Measurements from ENCODE around the gene ISCA2.
"Not testable (repeated sequence)": the region's sequence is repeated elsewhere in the genome, so short reads cannot be mapped to it uniquely, and the experiment has no call there.

Gene ISCA2

GRCh38 chr14:74493343-74494261 lies at the start of gene ISCA2:
Gene ISCA2, plus strand, starts transcription at chr14:74493765. Its CDS starts 10 bp downstream, at chr14:74493775.
- ChIA-PET CTCF (interaction anchor here (0.6 to 1.0 kb wide), 4 partner anchors 9 to 204 kb away, joined by 3 to 4 read pairs (median 3); no protein-coding TSS in a partner anchor), POLR2A (ENCODE audit: low non-redundant PET) (interaction anchor here (1.8 kb wide), 1 partner anchor 73 kb away, joined by 5 read pairs; no protein-coding TSS in a partner anchor)

GRCh38 chr14:74444866-74445265 lies 48.7 kb upstream of the ISCA2 start:
- CTCF ChIA-PET = no interaction called here
- POLR2A ChIA-PET (ENCODE audit: low non-redundant PET) = no interaction called here
- TF ChIP-seq CTCF (conservative IDR thresholded peaks at IDR 0.05; ENCODE audit: low read depth) = no peak
- DNase-seq (ENCODE audit: low spot score) = no peak
- H3K27ac ChIP-seq = no peak overlapping the region

More at GRCh38 chr14:74493343-74494261, at the start of gene ISCA2:
- TF ChIP-seq CTCF (conservative IDR thresholded peaks at IDR 0.05; ENCODE audit: low read depth) = no peak
- DNase-seq (ENCODE audit: low spot score) = peak; percentile 99
- H3K27ac ChIP-seq = peak within 1 kb of the TSS; percentile 89

GRCh38 chr14:74454397-74454796 lies 39.2 kb upstream of the ISCA2 start:
- POLR2A ChIA-PET (ENCODE audit: low non-redundant PET); DNase-seq (ENCODE audit: low spot score); H3K27ac ChIP-seq: not testable (repeated sequence)
- CTCF ChIA-PET = interaction anchor here (0.6 kb wide), 2 partner anchors 130 to 198 kb away, joined by 3 to 4 read pairs; no protein-coding TSS in a partner anchor

- no peak overlapping the region for H3K27ac ChIP-seq
- DNase-seq (ENCODE audit: low spot score) = no peak
- ChIA-PET POLR2A (ENCODE audit: low non-redundant PET) (interaction anchor here (0.5 kb wide), 1 partner anchor 188 kb away, joined by 3 read pairs; no protein-coding TSS in a partner anchor), CTCF (interaction anchor here (0.7 kb wide), 1 partner anchor 8 kb away, joined by 3 read pairs; no protein-coding TSS in a partner anchor)
- TF ChIP-seq CTCF (conservative IDR thresholded peaks at IDR 0.05; ENCODE audit: low read depth) = no peak
Observed at GRCh38 chr14:74456684-74457564, 36.6 kb upstream of the ISCA2 start.

GRCh38 chr14:74457565-74457895 lies 36.0 kb upstream of the ISCA2 start:
- no peak for DNase-seq (ENCODE audit: low spot score)
- ChIA-PET CTCF (interaction anchor here (0.6 to 0.7 kb wide), 2 partner anchors 9 to 59 kb away, joined by 3 to 5 read pairs; no protein-coding TSS in a partner anchor), POLR2A (ENCODE audit: low non-redundant PET) (no interaction called here)
- no peak for TF ChIP-seq CTCF (conservative IDR thresholded peaks at IDR 0.05; ENCODE audit: low read depth)
- H3K27ac ChIP-seq = no peak overlapping the region

- ChIA-PET POLR2A (ENCODE audit: low non-redundant PET) (no interaction called here), CTCF (interaction anchor here (0.6 to 1.0 kb wide), 5 partner anchors 8 to 244 kb away, joined by 3 to 7 read pairs (median 5); no protein-coding TSS in a partner anchor)
- no peak overlapping the region for H3K27ac ChIP-seq
- peak; percentile 66 for DNase-seq (ENCODE audit: low spot score)
- peak; percentile 40 for TF ChIP-seq CTCF (conservative IDR thresholded peaks at IDR 0.05; ENCODE audit: low read depth)
Observed at GRCh38 chr14:74459289-74459946, 34.1 kb upstream of the ISCA2 start.

All from RWPE1 (cell line).